KMS-11 (cell line): ENCODE measurements around the gene ADAMTSL2.

Experiments
- H2AFZ ChIP-seq: fragments of 200-600 bp; sonication (generic); 2 replicates; pipeline ENCODE4 v1.6.1; 2016; ENCODE audit warnings: antibody characterized with exemption, mixed run types, low read depth
- H3K27ac ChIP-seq: fragments of 200-600 bp; sonication (generic); 2 replicates; pipeline ENCODE4 v1.6.1; 2016; ENCODE audit warnings: mild to moderate bottlenecking, mixed run types
- H3K27me3 ChIP-seq: fragments of 200-600 bp; sonication (generic); 2 replicates; pipeline ENCODE4 v1.6.1; 2017; ENCODE audit warnings: mild to moderate bottlenecking, low read depth, mixed run types, moderate library complexity; ENCODE audit not compliant: insufficient read depth
- H3K36me3 ChIP-seq: fragments of 200-600 bp; sonication (generic); 2 replicates; pipeline ENCODE4 v1.6.1; 2017; ENCODE audit warnings: mild to moderate bottlenecking, mixed run types; ENCODE audit not compliant: insufficient read depth
- H3K4me1 ChIP-seq: fragments of 200-600 bp; sonication (generic); 2 replicates; pipeline ENCODE4 v1.6.1; 2016; ENCODE audit warnings: mild to moderate bottlenecking, low read depth, mixed run types; ENCODE audit not compliant: poor library complexity, severe bottlenecking
- H3K4me2 ChIP-seq: fragments of 200-600 bp; sonication (generic); 2 replicates; pipeline ENCODE4 v1.7.0; 2016; ENCODE audit warnings: mild to moderate bottlenecking, mixed run types
- H3K4me3 ChIP-seq: fragments of 200-600 bp; sonication (generic); IDR thresholded peaks from 2 replicates; pipeline ENCODE4 v1.6.1; 2017; ENCODE audit warnings: low read depth, low read length, mixed read lengths; ENCODE audit not compliant: insufficient read depth
- H3K79me2 ChIP-seq: fragments of 200-600 bp; sonication (generic); 2 replicates; pipeline ENCODE4 v1.6.1; 2016; ENCODE audit warnings: low read depth, mixed run types; ENCODE audit not compliant: insufficient read depth
- H3K9ac ChIP-seq: fragments of 200-600 bp; sonication (generic); 2 replicates; pipeline ENCODE4 v1.6.1; 2016; ENCODE audit warnings: mild to moderate bottlenecking, mixed run types
- H4K20me1 ChIP-seq: fragments of 200-600 bp; sonication (generic); 2 replicates; pipeline ENCODE4 v1.6.1; 2016; ENCODE audit warnings: mild to moderate bottlenecking, mixed run types; ENCODE audit not compliant: insufficient read depth
- TF ChIP-seq, protein P1 (sequence below): fragments of 200-600 bp; sonication (generic); conservative IDR thresholded peaks from 2 replicates; pipeline ENCODE4 v1.6.1; 2017; ENCODE audit warnings: low read depth, mild to moderate bottlenecking, antibody characterized with exemption, low read length, moderate library complexity, mixed read lengths

The ADAMTSL2 gene

DNA sequence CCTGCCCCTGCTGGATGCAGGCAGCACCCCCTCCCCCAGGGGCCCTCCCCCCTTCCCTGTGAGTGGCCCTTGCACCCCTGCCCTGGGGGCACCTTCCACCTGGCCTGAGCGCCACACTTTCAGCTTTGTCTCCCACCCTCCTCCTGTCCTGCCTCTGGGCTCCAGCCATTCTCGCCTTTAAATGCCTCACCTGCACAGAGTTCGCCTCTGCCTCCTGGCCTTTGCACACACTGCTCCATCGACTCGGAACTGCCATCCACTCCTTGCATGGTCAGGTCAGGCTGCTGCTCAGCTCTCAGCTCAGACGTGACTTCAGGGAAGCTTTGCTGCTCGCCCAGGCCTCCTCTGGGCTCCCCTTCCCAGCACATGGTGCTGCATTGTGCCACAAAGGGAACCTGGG is 64.5 kb downstream of the ADAMTSL2 start:
- peaks cover 33% of the 10 kb centered on the region; the same call in 1 of the 2 replicates for H3K27me3 ChIP-seq

DNA sequence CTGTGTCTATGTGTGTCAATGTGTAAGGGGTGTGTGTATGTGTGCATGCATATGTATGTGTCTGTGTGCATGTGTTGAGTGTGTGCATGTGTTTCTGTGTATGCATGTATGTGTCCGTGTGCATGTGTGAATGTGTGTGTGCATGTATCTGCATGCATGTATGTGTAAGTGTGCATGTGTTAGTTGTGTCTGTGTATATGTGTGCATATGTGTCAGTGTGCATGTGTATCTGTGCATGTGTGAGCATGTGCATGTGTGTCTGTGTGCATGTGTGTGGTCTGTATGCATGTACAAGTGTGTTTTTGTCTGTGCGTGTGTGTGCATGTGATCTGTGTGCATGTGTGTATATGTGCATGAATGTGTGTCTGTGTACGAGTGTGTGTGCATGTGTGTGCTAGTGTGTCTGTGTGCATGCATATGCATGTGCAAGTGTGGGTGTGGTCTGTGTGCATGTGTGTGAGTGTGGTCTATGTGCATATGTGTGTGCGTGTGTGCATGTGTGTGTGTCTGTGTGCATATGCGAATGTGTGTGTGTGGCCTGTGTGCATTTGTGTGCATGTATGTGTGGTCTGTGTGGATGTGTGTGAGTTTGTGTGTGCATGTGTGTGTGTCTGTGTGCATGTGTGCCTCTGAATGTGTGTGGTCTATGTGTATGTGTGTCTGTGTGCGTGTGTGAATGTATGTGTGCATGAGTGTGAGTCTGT is 65.1 kb downstream of the ADAMTSL2 start:
- no peak overlapping the region for H2AFZ ChIP-seq
- no peaks in the 10 kb centered on the region for H4K20me1 ChIP-seq
- H3K27me3 ChIP-seq: peaks cover 35% of the 10 kb centered on the region; the same call in 1 of the 2 replicates
- H3K4me3 ChIP-seq: no peak overlapping the region
- TF ChIP-seq, protein P1, sequence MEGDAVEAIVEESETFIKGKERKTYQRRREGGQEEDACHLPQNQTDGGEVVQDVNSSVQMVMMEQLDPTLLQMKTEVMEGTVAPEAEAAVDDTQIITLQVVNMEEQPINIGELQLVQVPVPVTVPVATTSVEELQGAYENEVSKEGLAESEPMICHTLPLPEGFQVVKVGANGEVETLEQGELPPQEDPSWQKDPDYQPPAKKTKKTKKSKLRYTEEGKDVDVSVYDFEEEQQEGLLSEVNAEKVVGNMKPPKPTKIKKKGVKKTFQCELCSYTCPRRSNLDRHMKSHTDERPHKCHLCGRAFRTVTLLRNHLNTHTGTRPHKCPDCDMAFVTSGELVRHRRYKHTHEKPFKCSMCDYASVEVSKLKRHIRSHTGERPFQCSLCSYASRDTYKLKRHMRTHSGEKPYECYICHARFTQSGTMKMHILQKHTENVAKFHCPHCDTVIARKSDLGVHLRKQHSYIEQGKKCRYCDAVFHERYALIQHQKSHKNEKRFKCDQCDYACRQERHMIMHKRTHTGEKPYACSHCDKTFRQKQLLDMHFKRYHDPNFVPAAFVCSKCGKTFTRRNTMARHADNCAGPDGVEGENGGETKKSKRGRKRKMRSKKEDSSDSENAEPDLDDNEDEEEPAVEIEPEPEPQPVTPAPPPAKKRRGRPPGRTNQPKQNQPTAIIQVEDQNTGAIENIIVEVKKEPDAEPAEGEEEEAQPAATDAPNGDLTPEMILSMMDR: no peak
- H3K9ac ChIP-seq: no peak overlapping the region
- no peak overlapping the region for H3K4me2 ChIP-seq
- no peaks in the 10 kb centered on the region for H3K4me1 ChIP-seq
- H3K79me2 ChIP-seq: no peaks in the 10 kb centered on the region
- no peaks in the 10 kb centered on the region for H3K36me3 ChIP-seq
- H3K27ac ChIP-seq: no peak overlapping the region

More for the DNA sequence above, 64.5 kb downstream of the ADAMTSL2 start:
- no peaks in the 10 kb centered on the region for H3K4me1 ChIP-seq
- no peaks in the 10 kb centered on the region for H3K79me2 ChIP-seq
- no peak overlapping the region for H3K4me3 ChIP-seq
- no peak overlapping the region for H2AFZ ChIP-seq
- H3K36me3 ChIP-seq: no peaks in the 10 kb centered on the region
- TF ChIP-seq, protein P1: no peak
- no peaks in the 10 kb centered on the region for H4K20me1 ChIP-seq
- H3K4me2 ChIP-seq: no peak overlapping the region
- H3K9ac ChIP-seq: no peak overlapping the region
- no peak overlapping the region for H3K27ac ChIP-seq

DNA sequence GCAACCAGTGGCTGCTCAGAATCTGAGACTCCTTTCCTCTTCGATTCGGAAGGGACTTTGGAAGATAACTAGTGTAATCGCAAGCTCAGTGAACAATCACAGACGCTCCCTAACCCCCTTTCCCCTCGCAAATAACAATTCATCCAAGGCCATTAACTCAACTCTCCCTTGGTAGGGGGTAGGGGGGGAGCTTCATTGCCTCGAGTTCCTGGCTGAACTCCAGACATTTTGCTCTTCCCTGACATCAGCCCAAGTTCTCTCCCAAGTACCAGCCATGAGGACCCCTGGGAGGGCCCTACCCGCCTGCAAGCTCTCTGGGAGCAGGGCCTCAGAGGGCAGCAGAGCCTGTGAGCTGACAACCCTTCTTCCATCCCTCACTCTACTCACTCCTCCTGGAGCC is 66.2 kb downstream of the ADAMTSL2 start:
- H3K36me3 ChIP-seq: no peaks in the 10 kb centered on the region
- H3K27ac ChIP-seq: no peak overlapping the region
- peaks cover 42% of the 10 kb centered on the region for H3K27me3 ChIP-seq
- no peak overlapping the region for H3K9ac ChIP-seq
- no peaks in the 10 kb centered on the region for H3K79me2 ChIP-seq
- H3K4me2 ChIP-seq: no peak overlapping the region
- H3K4me3 ChIP-seq: no peak overlapping the region
- H3K4me1 ChIP-seq: no peaks in the 10 kb centered on the region
- TF ChIP-seq, protein P1: no peak
- H2AFZ ChIP-seq: no peak overlapping the region
- H4K20me1 ChIP-seq: no peaks in the 10 kb centered on the region

DNA sequence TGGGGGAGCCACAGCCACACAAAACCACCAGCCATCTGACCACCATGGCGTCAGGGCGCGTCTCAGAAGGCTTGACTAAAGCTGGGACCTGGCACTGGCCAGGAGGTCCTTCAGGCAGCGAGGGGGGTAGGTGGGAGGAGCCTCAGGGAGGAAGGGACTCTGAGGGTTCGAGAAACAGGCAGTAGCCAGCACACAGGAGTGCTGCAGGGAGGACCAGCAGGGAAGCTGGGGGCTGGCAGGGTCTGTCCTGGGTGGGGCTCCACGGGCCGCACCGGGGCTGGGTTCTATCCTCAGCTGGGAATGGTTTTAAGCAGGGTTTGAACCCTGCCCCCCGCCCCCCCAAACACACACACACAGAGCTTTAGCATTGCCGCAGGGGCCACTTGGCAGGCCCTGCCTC is 67.2 kb downstream of the ADAMTSL2 start:
- Histone ChIP-seq H3K79me2 (no peaks in the 10 kb centered on the region), H3K9ac (no peak overlapping the region), H3K4me3 (no peak overlapping the region), H3K4me1 (no peaks in the 10 kb centered on the region), H3K36me3 (no peaks in the 10 kb centered on the region), H2AFZ (no peak overlapping the region), H3K4me2 (no peak overlapping the region), H4K20me1 (no peaks in the 10 kb centered on the region), H3K27ac (no peak overlapping the region), H3K27me3 (peaks cover 52% of the 10 kb centered on the region)
- TF ChIP-seq, protein P1: no peak
